NCI-H446 treated with DMSO at 0.1 percent for 48 hours (cell line): ENCODE results near the gene PORCN.
A peak's percentile ranks its signal among the peaks of the same experiment; 100 is the strongest.
"Not testable (repeated sequence)": the region's sequence is repeated elsewhere in the genome, so short reads cannot be mapped to it uniquely, and the experiment has no call there.

ENCODE experiments used
- DNase-seq: peaks from one replicate; lab custom pipeline; 2025; lab: John Stamatoyannopoulos, UW

PORCN gene

GRCh38 chrX:48513670-48514069 lies 4.9 kb downstream of the PORCN start:
- no peak for DNase-seq

- DNase-seq = no peak
Observed at GRCh38 chrX:48514126-48514806, 5.5 kb downstream of the PORCN start.

DNA sequence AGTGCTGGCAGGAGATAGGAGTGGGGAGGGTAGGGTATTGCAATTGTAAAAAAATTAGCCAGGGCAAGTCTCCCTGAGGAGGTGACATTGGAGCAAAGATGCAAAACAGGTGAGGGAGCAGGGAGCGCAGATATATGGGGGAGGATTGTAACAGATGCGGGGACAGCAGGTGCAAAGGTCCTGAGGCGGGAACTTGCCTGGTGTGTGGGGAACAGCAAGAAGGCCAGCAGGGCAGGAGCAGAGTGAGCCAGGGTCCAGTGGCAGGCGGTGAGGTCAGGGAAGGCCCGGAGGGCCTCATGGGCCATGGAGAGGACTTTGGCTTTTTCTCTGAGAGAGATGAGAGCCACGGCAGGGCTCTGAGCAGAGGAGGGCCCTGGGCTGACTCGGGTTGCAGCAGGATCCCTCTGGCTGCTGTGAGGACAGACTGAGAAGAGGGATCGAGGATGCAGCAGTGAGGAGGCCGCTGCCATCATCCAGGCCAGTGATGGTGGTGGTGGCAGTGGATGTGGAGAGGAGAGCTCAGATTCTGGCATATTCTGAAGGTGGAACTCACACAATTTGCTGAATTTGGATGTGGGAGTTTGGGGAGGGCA lies 6.2 kb downstream of the PORCN start:
- no peak for DNase-seq

DNA sequence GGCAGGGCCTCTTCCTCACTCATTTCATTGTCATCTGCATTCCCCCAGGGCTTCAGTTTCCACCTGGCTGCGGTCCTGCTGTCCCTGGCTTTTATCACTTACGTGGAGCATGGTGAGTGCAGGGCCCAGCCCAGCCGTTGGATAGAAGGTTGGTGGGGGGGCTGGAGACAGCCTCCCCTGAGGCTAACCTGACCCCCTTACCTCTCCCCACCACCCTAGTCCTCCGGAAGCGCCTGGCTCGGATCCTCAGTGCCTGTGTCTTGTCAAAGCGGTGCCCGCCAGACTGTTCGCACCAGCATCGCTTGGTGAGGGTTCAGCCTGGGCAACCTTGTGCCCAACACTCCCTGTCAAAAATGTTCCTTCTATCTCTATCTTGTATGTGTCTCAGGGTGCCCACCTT lies 7.0 kb downstream of the PORCN start:
- no peak for DNase-seq

DNA sequence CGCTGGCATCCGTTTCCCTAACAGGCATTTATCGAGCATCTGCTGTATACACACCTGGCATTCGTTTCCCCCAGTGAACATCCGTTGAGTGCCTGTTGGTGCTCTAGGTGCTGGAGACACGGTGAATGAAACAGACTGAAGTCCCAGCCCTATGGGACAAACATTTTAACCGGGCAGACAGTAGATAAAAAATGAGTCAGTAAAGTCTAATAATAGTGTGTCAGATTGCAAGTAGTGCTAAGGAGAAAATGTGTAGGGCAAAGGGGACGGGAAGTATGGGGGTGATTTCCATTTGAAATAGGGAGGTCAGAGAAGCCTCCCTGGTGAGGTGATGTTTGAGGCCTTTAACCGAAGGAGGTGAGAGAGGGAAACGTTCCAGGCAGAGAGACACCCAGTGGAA lies 7.5 kb downstream of the PORCN start:
- DNase-seq = no peak

DNA sequence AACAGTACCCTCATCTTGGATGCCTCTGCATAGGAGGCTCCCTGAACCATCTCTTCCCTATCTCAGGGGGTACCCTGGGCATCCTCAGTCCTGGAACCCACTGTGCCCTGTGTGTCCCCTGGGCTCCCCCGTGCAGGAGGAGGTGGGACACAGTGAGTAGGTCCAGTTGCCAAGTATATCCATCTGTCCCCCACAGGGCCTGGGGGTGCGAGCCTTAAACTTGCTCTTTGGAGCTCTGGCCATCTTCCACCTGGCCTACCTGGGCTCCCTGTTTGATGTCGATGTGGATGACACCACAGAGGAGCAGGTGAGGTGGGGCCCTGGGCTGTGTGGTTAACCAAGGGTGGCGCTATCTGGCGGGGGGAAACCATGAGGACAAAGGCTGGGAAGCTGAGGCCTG lies 8.2 kb downstream of the PORCN start:
- DNase-seq = no peak

DNA sequence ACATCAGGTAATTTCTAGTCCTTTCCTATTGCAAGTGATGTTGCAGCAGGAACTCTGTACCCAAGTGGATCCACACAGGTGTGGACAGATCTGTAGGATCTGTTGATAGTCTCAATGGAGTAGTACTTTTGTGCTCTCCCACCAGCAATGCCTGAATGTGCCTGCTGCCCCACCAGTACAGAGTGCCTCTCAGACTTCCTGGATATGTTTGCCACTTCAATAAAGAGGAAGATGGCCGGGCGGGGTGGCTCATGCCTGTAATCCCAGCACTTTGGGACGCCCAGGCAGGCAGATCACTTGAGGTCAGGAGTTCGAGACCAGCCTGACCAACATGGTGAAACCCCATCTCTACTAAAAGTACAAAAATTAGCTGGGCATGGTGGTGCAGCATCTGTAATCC lies 10.7 kb downstream of the PORCN start:
- DNase-seq = not testable (repeated sequence)

DNA sequence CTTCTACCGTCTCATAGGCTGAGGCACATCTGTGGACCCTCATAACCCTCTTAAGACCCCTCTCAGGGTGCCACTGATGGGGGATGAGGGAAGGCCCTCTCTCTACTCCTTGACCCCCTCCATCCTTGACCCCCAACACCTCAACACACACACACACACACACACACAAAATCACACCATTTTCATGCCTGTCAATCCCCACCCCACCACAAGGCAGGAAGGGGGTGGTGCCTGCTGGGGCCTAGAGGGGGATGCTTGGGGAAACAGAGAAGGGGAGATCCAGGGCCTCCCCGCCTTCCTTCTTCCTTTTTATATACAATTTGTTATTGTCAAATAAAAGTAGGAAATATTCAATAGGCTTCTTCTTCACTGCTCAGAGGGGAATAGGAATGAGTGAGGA lies 11.7 kb downstream of the PORCN start:
- DNase-seq = no peak

- DNase-seq = no peak
Observed at GRCh38 chrX:48520976-48521352, 12.2 kb downstream of the PORCN start.

GRCh38 chrX:48521353-48522243 lies 12.8 kb downstream of the PORCN start, which contains the start of gene EBP:
EBP (plus strand) TSS chrX:48521808; CDS start chrX:48523772, 1,964 bp downstream.
- DNase-seq = peak; percentile 86

DNA sequence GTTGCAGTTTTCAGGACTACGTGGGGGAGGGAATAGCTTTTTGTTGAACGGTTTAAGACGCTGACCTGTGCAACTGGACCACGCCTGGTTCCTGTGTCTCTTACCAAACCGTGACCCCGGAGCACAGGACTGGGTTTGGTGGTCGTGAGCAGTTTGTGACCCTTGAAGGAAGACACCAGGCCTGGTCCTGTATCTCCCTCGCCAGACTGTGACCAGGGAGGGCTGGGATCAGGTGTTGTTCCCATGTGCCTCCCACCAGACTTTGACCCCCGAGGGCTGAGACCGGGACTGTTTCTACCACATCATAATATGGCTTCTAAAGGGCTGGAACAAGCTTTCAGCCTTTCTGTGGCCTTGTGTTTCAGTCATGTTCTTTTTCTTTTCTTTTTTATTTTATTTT lies 13.5 kb downstream of the PORCN start:
- DNase-seq = no peak

GRCh38 chrX:48523682-48524081 lies 14.9 kb downstream of the PORCN start:
- DNase-seq = no peak

DNA sequence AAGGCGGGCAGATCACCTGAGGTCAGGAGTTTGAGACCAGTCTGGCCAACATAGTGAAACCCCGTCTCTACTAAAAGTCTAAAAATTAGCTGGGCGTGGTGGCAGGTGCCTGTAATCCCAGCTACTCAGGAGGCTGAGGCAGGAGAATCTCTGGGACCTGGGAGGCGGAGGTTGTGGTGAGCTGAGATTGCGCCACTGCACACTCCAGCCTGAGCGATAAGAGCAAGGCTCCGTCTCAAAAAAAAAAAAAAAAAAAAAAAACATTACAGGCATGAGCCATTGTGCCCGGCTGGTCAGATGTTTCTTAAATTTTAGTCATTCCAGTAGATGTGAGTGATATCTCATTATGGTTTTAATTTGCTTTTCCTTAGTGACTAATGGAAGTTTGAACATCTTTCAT lies 17.1 kb downstream of the PORCN start:
- DNase-seq = not testable (repeated sequence)

DNA sequence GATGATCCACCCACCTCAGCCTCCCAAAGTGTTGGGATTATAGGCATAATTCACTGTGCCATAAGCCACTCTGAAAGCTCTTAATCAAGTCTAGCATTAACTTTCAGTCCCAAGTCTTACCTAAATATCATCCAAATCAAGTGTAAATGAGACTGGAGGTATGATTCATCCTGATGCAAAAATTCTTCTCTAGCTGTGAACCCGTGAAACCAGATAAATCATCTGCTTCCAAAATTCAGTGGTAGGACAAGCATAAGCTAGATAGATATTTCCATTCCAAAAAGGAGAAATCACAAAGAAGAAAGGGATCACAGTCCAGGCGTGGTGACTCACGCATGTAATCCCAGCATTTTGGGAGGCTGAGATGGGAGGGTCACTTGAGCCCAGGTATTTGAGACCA lies 21.9 kb downstream of the PORCN start:
- DNase-seq = no peak

GRCh38 chrX:48531358-48531959 lies 22.7 kb downstream of the PORCN start:
- no peak for DNase-seq

DNA sequence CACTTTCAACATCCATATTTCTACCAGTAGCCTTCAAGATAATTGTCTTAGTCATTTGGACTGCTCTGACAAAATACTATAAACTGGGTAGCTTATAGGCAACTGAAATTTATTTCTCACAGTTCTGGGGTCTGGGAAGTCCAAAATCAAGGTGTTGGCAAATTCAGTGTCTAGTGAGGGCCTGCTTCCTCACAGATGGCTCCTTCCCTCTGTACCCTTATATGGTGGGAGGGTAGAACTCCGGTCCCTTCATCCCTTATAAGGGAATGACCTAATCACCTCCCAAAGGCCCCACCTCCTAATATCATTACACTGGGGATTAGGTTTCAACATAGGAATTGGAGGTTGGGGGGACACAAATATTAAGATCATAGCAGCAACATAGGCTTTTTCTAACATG lies 23.4 kb downstream of the PORCN start:
- DNase-seq = no peak

GRCh38 chrX:48533165-48533564 lies 24.4 kb downstream of the PORCN start:
- DNase-seq = no peak

- no peak for DNase-seq
Observed at GRCh38 chrX:48538641-48539344, 30.0 kb downstream of the PORCN start.

- DNase-seq = peak; percentile 93
Observed at GRCh38 chrX:48539345-48540027, 30.7 kb downstream of the PORCN start, which contains the start of gene TBC1D25. TBC1D25 (plus strand) TSS chrX:48539714; CDS start chrX:48539798, 84 bp downstream.

DNA sequence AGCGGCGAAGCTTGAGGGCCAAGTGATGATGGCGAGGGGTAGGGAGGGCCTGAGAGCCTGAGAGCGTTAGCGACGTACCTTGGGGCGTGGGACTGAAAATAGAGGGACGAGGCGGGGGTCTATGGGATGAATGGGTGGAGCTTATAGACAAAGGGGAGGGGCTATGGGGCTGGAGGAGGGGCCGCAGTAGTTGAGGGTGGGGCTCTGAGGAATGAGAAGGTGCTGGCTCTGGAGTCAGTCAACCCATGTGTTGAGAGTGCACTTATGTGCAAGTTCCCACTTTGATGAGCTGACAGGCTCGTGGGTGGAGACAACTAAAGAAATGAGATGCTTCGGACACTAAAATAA lies 31.2 kb downstream of the PORCN start:
- no peak for DNase-seq

GRCh38 chrX:48540480-48540879 lies 31.7 kb downstream of the PORCN start:
- DNase-seq = no peak
